ENCODE measurements around the gene ATP6AP2. TPM values are rescaled to one million over a fixed set of nuclear protein-coding genes. Genes with fewer than 3 reads are reported as not detected.

ATP6AP2 gene
- total RNA-seq, 1 experiment from 2014 or later, result 78.7 TPM

DNA sequence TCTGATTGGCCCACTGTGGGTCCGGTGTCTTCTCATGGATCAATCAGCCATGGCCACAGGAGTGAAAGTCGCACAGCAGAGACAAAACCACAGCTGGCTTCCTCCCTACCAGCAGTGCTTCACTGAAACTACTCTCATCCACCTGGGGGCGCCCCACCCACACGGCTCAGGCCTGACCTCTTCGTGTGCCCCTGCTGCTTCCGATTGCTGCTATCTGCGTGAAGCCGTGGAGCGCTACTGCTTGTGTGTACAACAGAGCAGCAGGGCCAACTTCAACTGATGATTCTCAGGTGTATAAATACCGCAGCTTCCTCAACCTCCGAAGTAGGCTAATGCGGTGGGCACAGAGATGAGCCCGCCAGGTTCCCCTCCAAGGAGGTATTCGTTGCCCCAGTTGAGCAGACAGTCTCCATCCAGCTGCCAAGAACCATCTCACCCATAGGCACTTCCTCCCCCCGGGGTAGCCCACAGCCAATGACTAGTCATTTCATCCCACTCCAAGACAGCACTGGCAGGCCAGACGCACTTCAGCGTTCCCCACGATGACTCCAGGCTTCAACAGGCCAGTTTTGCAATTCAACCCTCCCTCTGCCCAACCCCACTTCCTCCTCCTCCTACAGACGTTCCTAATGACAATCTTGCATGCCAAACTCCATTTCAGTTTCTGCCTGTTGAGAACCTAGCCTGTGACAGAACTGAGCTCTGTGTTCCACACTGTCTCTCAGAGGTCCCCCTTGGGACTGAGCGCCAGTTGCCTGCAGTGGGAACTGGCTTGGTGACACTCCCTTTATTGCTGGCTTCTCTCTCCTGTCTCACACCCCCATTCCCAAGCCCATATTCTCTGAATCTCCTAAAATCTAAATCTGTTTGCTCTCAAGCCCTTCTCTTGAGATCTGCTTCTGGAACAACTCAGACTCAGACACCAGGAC lies 41.3 kb upstream of the ATP6AP2 start:
- H3K4me1 Mint-ChIP-seq, result peaks cover 25% of the 10 kb centered on the region

More for the DNA sequence above, 41.3 kb upstream of the ATP6AP2 start:
- H3K27ac Mint-ChIP-seq, result no peak overlapping the region
- ATAC-seq (peak; percentile 91), DNase-seq (ENCODE audit: low spot score) (peak; percentile 69)
- no peaks in the 10 kb centered on the region for H3K36me3 Mint-ChIP-seq
- no peaks in the 10 kb centered on the region for H3K9me3 Mint-ChIP-seq
- H3K4me3 Mint-ChIP-seq, result no peak overlapping the region
- TF ChIP-seq SMAD3 (CRISPR knock-in tag; IDR thresholded peaks at IDR 0.05; ENCODE audit: borderline replicate concordance) (no peak), TEAD4 (CRISPR knock-in tag; IDR thresholded peaks at IDR 0.05) (no peak), NR1H2 (CRISPR knock-in tag; IDR thresholded peaks at IDR 0.05) (no peak), FOXK1 (CRISPR knock-in tag; IDR thresholded peaks at IDR 0.05) (no peak), MYBL2 (CRISPR knock-in tag; IDR thresholded peaks at IDR 0.05) (no peak), ZNF138 (CRISPR knock-in tag; conservative IDR thresholded peaks at IDR 0.05) (no peak), ZNF423 (CRISPR knock-in tag; IDR thresholded peaks at IDR 0.05) (no peak), ZNF425 (CRISPR knock-in tag; conservative IDR thresholded peaks at IDR 0.05) (no peak), ZSCAN18 (CRISPR knock-in tag; IDR thresholded peaks at IDR 0.05) (no peak), ERG (CRISPR knock-in tag; IDR thresholded peaks at IDR 0.05) (no peak), ATF2 (CRISPR knock-in tag; IDR thresholded peaks at IDR 0.05; ENCODE audit: borderline replicate concordance, low read depth) (no peak), NR2C2 (CRISPR knock-in tag; IDR thresholded peaks at IDR 0.05) (no peak), RORB (CRISPR knock-in tag; IDR thresholded peaks at IDR 0.05) (no peak), ZNF317 (CRISPR knock-in tag; IDR thresholded peaks at IDR 0.05; ENCODE audit: borderline replicate concordance, low read depth) (no peak)
- TF ChIP-seq, protein P1, sequence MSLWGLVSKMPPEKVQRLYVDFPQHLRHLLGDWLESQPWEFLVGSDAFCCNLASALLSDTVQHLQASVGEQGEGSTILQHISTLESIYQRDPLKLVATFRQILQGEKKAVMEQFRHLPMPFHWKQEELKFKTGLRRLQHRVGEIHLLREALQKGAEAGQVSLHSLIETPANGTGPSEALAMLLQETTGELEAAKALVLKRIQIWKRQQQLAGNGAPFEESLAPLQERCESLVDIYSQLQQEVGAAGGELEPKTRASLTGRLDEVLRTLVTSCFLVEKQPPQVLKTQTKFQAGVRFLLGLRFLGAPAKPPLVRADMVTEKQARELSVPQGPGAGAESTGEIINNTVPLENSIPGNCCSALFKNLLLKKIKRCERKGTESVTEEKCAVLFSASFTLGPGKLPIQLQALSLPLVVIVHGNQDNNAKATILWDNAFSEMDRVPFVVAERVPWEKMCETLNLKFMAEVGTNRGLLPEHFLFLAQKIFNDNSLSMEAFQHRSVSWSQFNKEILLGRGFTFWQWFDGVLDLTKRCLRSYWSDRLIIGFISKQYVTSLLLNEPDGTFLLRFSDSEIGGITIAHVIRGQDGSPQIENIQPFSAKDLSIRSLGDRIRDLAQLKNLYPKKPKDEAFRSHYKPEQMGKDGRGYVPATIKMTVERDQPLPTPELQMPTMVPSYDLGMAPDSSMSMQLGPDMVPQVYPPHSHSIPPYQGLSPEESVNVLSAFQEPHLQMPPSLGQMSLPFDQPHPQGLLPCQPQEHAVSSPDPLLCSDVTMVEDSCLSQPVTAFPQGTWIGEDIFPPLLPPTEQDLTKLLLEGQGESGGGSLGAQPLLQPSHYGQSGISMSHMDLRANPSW (CRISPR knock-in tag; conservative IDR thresholded peaks at IDR 0.05; ENCODE audit: low read depth), result no peak
- TF ChIP-seq, protein P2, sequence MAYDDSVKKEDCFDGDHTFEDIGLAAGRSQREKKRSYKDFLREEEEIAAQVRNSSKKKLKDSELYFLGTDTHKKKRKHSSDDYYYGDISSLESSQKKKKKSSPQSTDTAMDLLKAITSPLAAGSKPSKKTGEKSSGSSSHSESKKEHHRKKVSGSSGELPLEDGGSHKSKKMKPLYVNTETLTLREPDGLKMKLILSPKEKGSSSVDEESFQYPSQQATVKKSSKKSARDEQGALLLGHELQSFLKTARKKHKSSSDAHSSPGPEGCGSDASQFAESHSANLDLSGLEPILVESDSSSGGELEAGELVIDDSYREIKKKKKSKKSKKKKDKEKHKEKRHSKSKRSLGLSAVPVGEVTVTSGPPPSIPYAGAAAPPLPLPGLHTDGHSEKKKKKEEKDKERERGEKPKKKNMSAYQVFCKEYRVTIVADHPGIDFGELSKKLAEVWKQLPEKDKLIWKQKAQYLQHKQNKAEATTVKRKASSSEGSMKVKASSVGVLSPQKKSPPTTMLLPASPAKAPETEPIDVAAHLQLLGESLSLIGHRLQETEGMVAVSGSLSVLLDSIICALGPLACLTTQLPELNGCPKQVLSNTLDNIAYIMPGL (CRISPR knock-in tag; IDR thresholded peaks at IDR 0.05), result no peak
- TF ChIP-seq, protein P3, sequence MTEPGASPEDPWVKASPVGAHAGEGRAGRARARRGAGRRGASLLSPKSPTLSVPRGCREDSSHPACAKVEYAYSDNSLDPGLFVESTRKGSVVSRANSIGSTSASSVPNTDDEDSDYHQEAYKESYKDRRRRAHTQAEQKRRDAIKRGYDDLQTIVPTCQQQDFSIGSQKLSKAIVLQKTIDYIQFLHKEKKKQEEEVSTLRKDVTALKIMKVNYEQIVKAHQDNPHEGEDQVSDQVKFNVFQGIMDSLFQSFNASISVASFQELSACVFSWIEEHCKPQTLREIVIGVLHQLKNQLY (CRISPR knock-in tag; IDR thresholded peaks at IDR 0.05), result no peak
- TF ChIP-seq, protein P4, sequence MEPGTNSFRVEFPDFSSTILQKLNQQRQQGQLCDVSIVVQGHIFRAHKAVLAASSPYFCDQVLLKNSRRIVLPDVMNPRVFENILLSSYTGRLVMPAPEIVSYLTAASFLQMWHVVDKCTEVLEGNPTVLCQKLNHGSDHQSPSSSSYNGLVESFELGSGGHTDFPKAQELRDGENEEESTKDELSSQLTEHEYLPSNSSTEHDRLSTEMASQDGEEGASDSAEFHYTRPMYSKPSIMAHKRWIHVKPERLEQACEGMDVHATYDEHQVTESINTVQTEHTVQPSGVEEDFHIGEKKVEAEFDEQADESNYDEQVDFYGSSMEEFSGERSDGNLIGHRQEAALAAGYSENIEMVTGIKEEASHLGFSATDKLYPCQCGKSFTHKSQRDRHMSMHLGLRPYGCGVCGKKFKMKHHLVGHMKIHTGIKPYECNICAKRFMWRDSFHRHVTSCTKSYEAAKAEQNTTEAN (CRISPR knock-in tag; IDR thresholded peaks at IDR 0.05), result no peak
- peaks cover 9% of the 10 kb centered on the region; the same call in 1 of the 2 replicates for H3K27me3 Mint-ChIP-seq (ENCODE audit: low read depth)
- ChIA-PET CTCF (interaction anchor here (0.6 to 1.6 kb wide), 16 partner anchors 9 to 713 kb away, joined by 3 to 8 read pairs (median 4); no protein-coding TSS in a partner anchor), POLR2A (interaction anchor here (0.5 kb wide), 1 partner anchor 1580 kb away, joined by 4 read pairs; no protein-coding TSS in a partner anchor)
